ENCODE data around the gene PERM1.

GRCh38 chr1:980602-981395, 1.1 kb downstream of the PERM1 start:
- no peak for TF ChIP-seq CTCF (IDR thresholded peaks at IDR 0.05; ENCODE audit: low read length)
- TF ChIP-seq EZH2 (IDR thresholded peaks at IDR 0.05; ENCODE audit: borderline replicate concordance, low read length): no peak

All from OCI-LY1 (cell line).